Skeletal muscle cell (primary cell): ENCODE data around the gene ARPC3.
A peak's percentile ranks its signal among the peaks of the same experiment; 100 is the strongest.
"Not testable (repeated sequence)": the region's sequence is repeated elsewhere in the genome, so short reads cannot be mapped to it uniquely, and the experiment has no call there.

Source experiments
- DNase-seq: peaks from one replicate; pipeline ENCODE4 v3.0.0-alpha.2; 2010; ENCODE audit warnings: low read depth
- H3K4me3 ChIP-seq: 2 replicates; pipeline ENCODE4 v1.5.1; 2011; ENCODE audit warnings: low read depth, mild to moderate bottlenecking, control low read depth, low read length, moderate library complexity

ARPC3 gene

GRCh38 chr12:110421159-110421661 lies 28.9 kb downstream of the ARPC3 start:
- no peak for DNase-seq
- H3K4me3 ChIP-seq, result no peak overlapping the region

- H3K4me3 ChIP-seq, result not testable (repeated sequence)
Observed at GRCh38 chr12:110420644-110421043, 29.5 kb downstream of the ARPC3 start.

GRCh38 chr12:110417113-110417512 lies 33.0 kb downstream of the ARPC3 start:
- DNase-seq, H3K4me3 ChIP-seq: not testable (repeated sequence)

More at GRCh38 chr12:110420644-110421043, 29.5 kb downstream of the ARPC3 start:
- not testable (repeated sequence) for DNase-seq

GRCh38 chr12:110410086-110410485 lies 40.1 kb downstream of the ARPC3 start:
- DNase-seq, result not testable (repeated sequence)

GRCh38 chr12:110405126-110405662 lies 44.9 kb downstream of the ARPC3 start:
- DNase-seq, H3K4me3 ChIP-seq: not testable (repeated sequence)

More at GRCh38 chr12:110410086-110410485, 40.1 kb downstream of the ARPC3 start:
- not testable (repeated sequence) for H3K4me3 ChIP-seq

GRCh38 chr12:110403976-110404682 lies 46.0 kb downstream of the ARPC3 start:
- peak overlapping the region; percentile 67 for H3K4me3 ChIP-seq
- peak; percentile 9 for DNase-seq

- peak; percentile 75 for DNase-seq
- H3K4me3 ChIP-seq, result peak within 1 kb of the TSS; percentile 67
Observed at GRCh38 chr12:110403146-110403975, 46.8 kb downstream of the ARPC3 start, which contains the start of gene ANAPC7. Gene ANAPC7, minus strand, starts transcription at chr12:110403708. Its CDS starts 81 bp downstream, at chr12:110403627.
